NCI-H82 treated with DMSO at 0.1 percent for 48 hours (cell line): Measurements from ENCODE around the gene MANF.
A peak's percentile ranks its signal among the peaks of the same experiment; 100 is the strongest.

ENCODE experiments used
- DNase-seq: peaks from one replicate; lab custom pipeline; 2025; ENCODE audit not compliant: unreplicated experiment; lab: John Stamatoyannopoulos, UW

Gene MANF

GRCh38 chr3:51389423-51390183, 4.5 kb downstream of the MANF start:
- DNase-seq, result no peak

- DNase-seq, result no peak
Observed at GRCh38 chr3:51390246-51391074, 5.4 kb downstream of the MANF start.

GRCh38 chr3:51391075-51391565, 6.0 kb downstream of the MANF start, which contains the start of gene RBM15B:
TSS of gene RBM15B (plus strand) at chr3:51391285. CDS start at chr3:51391400, 115 bp downstream.
- DNase-seq, result peak; percentile 66

GRCh38 chr3:51391566-51392354, 6.7 kb downstream of the MANF start:
- DNase-seq, result no peak

- DNase-seq, result no peak
Observed at GRCh38 chr3:51392355-51393133, 7.5 kb downstream of the MANF start.

GRCh38 chr3:51393134-51393495, 8.0 kb downstream of the MANF start:
- no peak for DNase-seq

- DNase-seq, result no peak
Observed at GRCh38 chr3:51393564-51393963, 8.5 kb downstream of the MANF start.

GRCh38 chr3:51394541-51394940, 9.4 kb downstream of the MANF start:
- DNase-seq, result no peak

GRCh38 chr3:51395493-51396213, 10.6 kb downstream of the MANF start:
- no peak for DNase-seq

GRCh38 chr3:51396401-51396800, 11.3 kb downstream of the MANF start:
- DNase-seq, result no peak

GRCh38 chr3:51397392-51397791, 12.3 kb downstream of the MANF start:
- no peak for DNase-seq

GRCh38 chr3:51398595-51399310, 13.7 kb downstream of the MANF start:
- DNase-seq, result no peak

- DNase-seq, result no peak
Observed at GRCh38 chr3:51400166-51400565, 15.1 kb downstream of the MANF start.

- DNase-seq, result no peak
Observed at GRCh38 chr3:51401735-51402134, 16.6 kb downstream of the MANF start.

GRCh38 chr3:51403675-51404074, 18.6 kb downstream of the MANF start:
- no peak for DNase-seq

GRCh38 chr3:51408021-51408420, 22.9 kb downstream of the MANF start:
- no peak for DNase-seq

- no peak for DNase-seq
Observed at GRCh38 chr3:51408813-51409212, 23.7 kb downstream of the MANF start.

GRCh38 chr3:51422211-51422610, 37.1 kb downstream of the MANF start:
- DNase-seq, result no peak

GRCh38 chr3:51426921-51427320, 41.8 kb downstream of the MANF start:
- no peak for DNase-seq
